OCI-LY1 (cell line): Measurements from ENCODE around the gene CEBPZOS.

Source experiments
- CTCF ChIP-seq: fragments of 200-600 bp; sonication (generic), shearing (Covaris generic); IDR thresholded peaks from 2 replicates; pipeline ENCODE4 v1.5.1; 2017; ENCODE audit warnings: mild to moderate bottlenecking, antibody characterized with exemption, low read length, moderate library complexity, mixed read lengths
- EZH2 ChIP-seq: fragments of 200-600 bp; sonication (generic), shearing (Covaris generic); IDR thresholded peaks from 2 replicates; pipeline ENCODE4 v1.8.0; 2017; ENCODE audit warnings: borderline replicate concordance, mixed run types, mild to moderate bottlenecking, antibody characterized with exemption, low read length, moderate library complexity, mixed read lengths

GRCh38 chr2:37244755-37245154 lies 48.5 kb downstream of the CEBPZOS start:
- TF ChIP-seq EZH2 (no peak), CTCF (no peak)
